ENCODE data around the gene NAA80.

GRCh38 chr3:50249457-50249856 is 49.7 kb downstream of the NAA80 start:
- TF ChIP-seq CTCF (IDR thresholded peaks at IDR 0.05) (no peak), POLR2A (IDR thresholded peaks at IDR 0.05) (no peak)
